Mesenchymal stem cell (in vitro differentiated cells and primary cell): Measurements from ENCODE around the gene ARHGAP6. TPM values are rescaled to one million over a fixed set of nuclear protein-coding genes. Genes with fewer than 3 reads are reported as not detected.

ENCODE experiments used
- DNase-seq: peaks from one replicate; pipeline ENCODE4 v3.0.0-alpha.2; 2013
- H2AFZ ChIP-seq: one replicate; pipeline ENCODE4 v1.6.1; 2013; ENCODE audit warnings: low read depth, mild to moderate bottlenecking, control low read depth, inconsistent platforms, low read length, moderate library complexity
- H2AK5ac ChIP-seq: 2 replicates; pipeline ENCODE4 v1.6.1; 2013; ENCODE audit warnings: low read length, moderate library complexity, mild to moderate bottlenecking, inconsistent platforms; ENCODE audit not compliant: severe bottlenecking
- H2BK120ac ChIP-seq: one replicate; pipeline ENCODE4 v1.6.1; 2013; ENCODE audit warnings: low read depth, mild to moderate bottlenecking, inconsistent platforms, low read length, moderate library complexity
- H2BK12ac ChIP-seq, 2 experiments: one replicate each; pipeline ENCODE4 v1.6.1; 2013; ENCODE audit warnings: inconsistent platforms in 2 of 2, low read length in 2 of 2, mild to moderate bottlenecking in 2 of 2, moderate library complexity in 2 of 2, control low read depth in 1 of 2
- H2BK15ac ChIP-seq: one replicate; pipeline ENCODE4 v1.6.1; 2013; ENCODE audit warnings: mild to moderate bottlenecking, low read depth, inconsistent platforms; ENCODE audit not compliant: poor library complexity, severe bottlenecking
- H2BK5ac ChIP-seq: 2 replicates; pipeline ENCODE4 v1.6.1; 2013; ENCODE audit warnings: low read depth, mild to moderate bottlenecking, low read length, control low read depth, inconsistent platforms; ENCODE audit not compliant: poor library complexity, severe bottlenecking
- H3K14ac ChIP-seq, 2 experiments: one replicate each; pipeline ENCODE4 v1.6.1; 2013; ENCODE audit warnings: inconsistent platforms in 2 of 2, low read length in 2 of 2, control low read depth in 1 of 2, mild to moderate bottlenecking in 1 of 2, moderate library complexity in 1 of 2
- H3K18ac ChIP-seq, 2 experiments: one replicate each; pipeline ENCODE4 v1.6.1; 2013; ENCODE audit warnings: inconsistent platforms in 2 of 2, low read length in 2 of 2, control low read depth in 1 of 2, low read depth in 1 of 2, mild to moderate bottlenecking in 1 of 2
- H3K23ac ChIP-seq, 2 experiments: one replicate each; pipeline ENCODE4 v1.6.1; 2013; ENCODE audit warnings: inconsistent platforms in 2 of 2, low read length in 2 of 2, mild to moderate bottlenecking in 2 of 2, moderate library complexity in 2 of 2, control low read depth in 1 of 2
- H3K27ac ChIP-seq: 2 replicates; pipeline ENCODE4 v1.5.1; 2013; ENCODE audit warnings: mild to moderate bottlenecking, moderate library complexity, low read length, control low read depth, inconsistent platforms; ENCODE audit not compliant: poor library complexity, severe bottlenecking
- H3K27me3 ChIP-seq, 2 experiments: 2 replicates each; pipeline versions ENCODE4 v1.6.1 to v1.7.0; 2013; ENCODE audit warnings: low read length in 2 of 2, mild to moderate bottlenecking in 2 of 2, moderate library complexity in 2 of 2, control low read depth in 1 of 2, inconsistent platforms in 1 of 2; ENCODE audit not compliant: control insufficient read depth in 1 of 2, insufficient read depth in 1 of 2
- H3K36me3 ChIP-seq, 2 experiments: 2 replicates each; pipeline versions ENCODE4 v1.6.1 to v1.7.0; 2013; ENCODE audit warnings: low read length in 2 of 2, control low read depth in 1 of 2, inconsistent platforms in 1 of 2, low read depth in 1 of 2, mild to moderate bottlenecking in 1 of 2; ENCODE audit not compliant: insufficient read depth in 2 of 2, control insufficient read depth in 1 of 2
- H3K4ac ChIP-seq, 2 experiments: one replicate each; pipeline ENCODE4 v1.6.1; 2013; ENCODE audit warnings: inconsistent platforms in 2 of 2, low read length in 2 of 2, mild to moderate bottlenecking in 2 of 2, moderate library complexity in 2 of 2, control low read depth in 1 of 2, low read depth in 1 of 2
- H3K4me1 ChIP-seq: 2 replicates; pipeline ENCODE4 v1.6.1; 2013; ENCODE audit warnings: low read depth, low read length, control low read depth; ENCODE audit not compliant: control insufficient read depth, insufficient read depth
- H3K4me2 ChIP-seq: 2 replicates; pipeline ENCODE4 v1.6.1; 2013; ENCODE audit warnings: low read length, mild to moderate bottlenecking, inconsistent platforms; ENCODE audit not compliant: poor library complexity, severe bottlenecking
- H3K4me3 ChIP-seq, 2 experiments: 2 replicates each; pipeline versions ENCODE4 v1.5.1 to v1.7.0; 2013; ENCODE audit warnings: low read length in 2 of 2, mild to moderate bottlenecking in 2 of 2, control low read depth in 1 of 2, low read depth in 1 of 2; ENCODE audit not compliant: insufficient read depth in 1 of 2
- H3K79me1 ChIP-seq: replicated peaks from 2 replicates; pipeline ENCODE4 v1.6.1; 2013; ENCODE audit warnings: mild to moderate bottlenecking, control low read depth, low read length, inconsistent platforms; ENCODE audit not compliant: poor library complexity, severe bottlenecking
- H3K9ac ChIP-seq: 2 replicates; pipeline ENCODE4 v1.7.0; 2013; ENCODE audit warnings: mild to moderate bottlenecking, low read length, moderate library complexity
- H3K9me3 ChIP-seq: 2 replicates; pipeline ENCODE4 v1.7.0; 2013; ENCODE audit warnings: mild to moderate bottlenecking, low read length; ENCODE audit not compliant: control insufficient read depth
- H4K8ac ChIP-seq: one replicate; pipeline ENCODE4 v1.6.1; 2013; ENCODE audit warnings: inconsistent platforms, mild to moderate bottlenecking, low read length, moderate library complexity
- H4K91ac ChIP-seq: one replicate; pipeline ENCODE4 v1.6.1; 2013; ENCODE audit warnings: mild to moderate bottlenecking, low read length, inconsistent platforms
- WGBS: methylation state at CpG from one replicate; pipeline ENCODE4 v1.1.7; 2013; ENCODE audit warnings: mixed read lengths; 5-methylcytosine and 5-hydroxymethylcytosine counted together
- small RNA-seq: library from polyadenylated mRNA; stranded (forward); fragments of <200 nt; extraction: miRNeasy Mini kit (QIAGEN cat#:217004); gene quantifications from one replicate; pipeline ENCODE3, GENCODE V24; 2013; ENCODE audit warnings: low read depth

The ARHGAP6 gene

GRCh38 chrX:11097933-11098332, 567.8 kb downstream of the ARHGAP6 start:
- DNase-seq, result no peak
- no peaks in the 10 kb centered on the region for H3K79me1 ChIP-seq
- H4K8ac ChIP-seq, result no peak overlapping the region
- H2BK12ac ChIP-seq, result no peak overlapping the region
- H3K14ac ChIP-seq, result no peak overlapping the region
- no peak overlapping the region for H2AFZ ChIP-seq
- H2AK5ac ChIP-seq, result no peak overlapping the region
- H3K18ac ChIP-seq, result no peak overlapping the region
- H3K4me2 ChIP-seq, result no peak overlapping the region
- no peaks in the 10 kb centered on the region for H3K9me3 ChIP-seq
- H3K4ac ChIP-seq, result no peak overlapping the region
- no peak overlapping the region for H2BK15ac ChIP-seq
- no peak overlapping the region for H3K9ac ChIP-seq
- no peak overlapping the region for H4K91ac ChIP-seq
- H2BK120ac ChIP-seq, result no peak overlapping the region
- H3K4me1 ChIP-seq, result no peaks in the 10 kb centered on the region
- no peak overlapping the region for H3K4me3 ChIP-seq
- no peak overlapping the region for H2BK5ac ChIP-seq
- H3K36me3 ChIP-seq, result no peaks in the 10 kb centered on the region
- no peak overlapping the region for H3K27ac ChIP-seq
- no peaks in the 10 kb centered on the region for H3K27me3 ChIP-seq
- H3K23ac ChIP-seq, result no peak overlapping the region

GRCh38 chrX:11089802-11090201, 575.9 kb downstream of the ARHGAP6 start:
- H2AK5ac ChIP-seq, result no peak overlapping the region
- H2BK120ac ChIP-seq, result no peak overlapping the region
- no peak overlapping the region for H2BK12ac ChIP-seq
- H3K23ac ChIP-seq, result no peak overlapping the region
- H4K8ac ChIP-seq, result no peak overlapping the region
- DNase-seq, result no peak
- H3K14ac ChIP-seq, result no peak overlapping the region
- H3K4me3 ChIP-seq, result no peak overlapping the region
- H2AFZ ChIP-seq, result no peak overlapping the region
- no peaks in the 10 kb centered on the region for H3K4me1 ChIP-seq
- H3K18ac ChIP-seq, result no peak overlapping the region
- no peak overlapping the region for H3K4ac ChIP-seq
- H3K79me1 ChIP-seq, result no peaks in the 10 kb centered on the region
- no peaks in the 10 kb centered on the region for H3K36me3 ChIP-seq
- no peak overlapping the region for H2BK15ac ChIP-seq
- WGBS, result 100% methylated on average over 1 of the region's 1 CpG
- no peaks in the 10 kb centered on the region for H3K27me3 ChIP-seq
- no peak overlapping the region for H4K91ac ChIP-seq
- no peak overlapping the region for H3K27ac ChIP-seq
- peaks cover 35% of the 10 kb centered on the region for H3K9me3 ChIP-seq
- H3K9ac ChIP-seq, result no peak overlapping the region
- no peak overlapping the region for H2BK5ac ChIP-seq
- no peak overlapping the region for H3K4me2 ChIP-seq

Small RNA genes within 50 kb of the gene (small RNA-seq; reads per million reads assigned to genes)
- gene MIR548AX (2.3 reads per million), gene RF00019 (not detected), gene RF02271 (not detected)
